CD4-positive, alpha-beta T cell treated with Interleukin-6 at 100 ng/mL for 8 hours (primary cell): ENCODE measurements around the gene LDHAL6A.

Experiments used
- DNase-seq: peaks from one replicate; pipeline ENCODE4 v3.0.0-alpha.2; 2020; ENCODE audit warnings: mixed read lengths, low spot score

LDHAL6A gene

GRCh38 chr11:18490736-18491485 lies 35.3 kb downstream of the LDHAL6A start:
- no peak for DNase-seq

DNA sequence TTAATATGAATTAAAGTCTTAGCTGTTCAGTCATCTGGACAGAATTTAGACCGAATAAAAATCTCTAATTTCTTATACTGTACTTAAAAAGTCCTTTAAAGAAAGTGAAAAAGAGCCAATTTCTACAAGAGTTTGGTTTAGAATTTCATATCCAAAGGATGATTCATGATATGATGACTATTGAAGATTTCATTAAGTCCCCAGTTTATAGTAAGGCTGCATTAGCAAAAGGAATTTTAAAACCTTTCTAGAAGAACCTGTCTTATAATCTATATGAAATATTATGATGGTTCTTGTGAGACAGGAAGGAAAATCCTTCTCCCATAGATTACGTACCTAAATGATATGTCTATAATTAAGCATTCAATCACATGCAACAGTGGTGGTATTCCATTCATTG lies 36.3 kb downstream of the LDHAL6A start:
- DNase-seq: no peak

- DNase-seq: no peak
These were observed 37.2 kb downstream of the LDHAL6A start for GRCh38 chr11:18492888-18493287.

DNA sequence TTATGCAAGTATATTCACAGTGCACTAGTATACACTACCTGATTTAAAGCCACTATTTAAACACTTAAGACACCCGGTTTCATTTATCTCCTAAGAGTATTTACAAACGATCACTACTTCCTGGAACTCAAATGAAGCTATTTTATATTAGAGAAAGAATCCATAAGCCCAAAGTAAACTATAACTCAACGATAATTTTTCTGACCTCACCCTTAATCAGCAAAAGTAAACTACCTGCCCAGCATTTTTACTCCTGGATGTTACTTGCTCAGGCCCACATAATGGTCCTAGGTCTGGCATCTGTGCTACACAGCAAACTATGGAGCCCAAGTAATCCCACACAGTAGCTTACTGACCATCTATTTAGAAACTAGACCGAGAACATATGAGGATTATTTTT lies 37.7 kb downstream of the LDHAL6A start:
- DNase-seq: no peak

GRCh38 chr11:18495271-18495670 lies 39.6 kb downstream of the LDHAL6A start:
- no peak for DNase-seq

- DNase-seq: no peak
These were observed 40.0 kb downstream of the LDHAL6A start for GRCh38 chr11:18495703-18496102.

DNA sequence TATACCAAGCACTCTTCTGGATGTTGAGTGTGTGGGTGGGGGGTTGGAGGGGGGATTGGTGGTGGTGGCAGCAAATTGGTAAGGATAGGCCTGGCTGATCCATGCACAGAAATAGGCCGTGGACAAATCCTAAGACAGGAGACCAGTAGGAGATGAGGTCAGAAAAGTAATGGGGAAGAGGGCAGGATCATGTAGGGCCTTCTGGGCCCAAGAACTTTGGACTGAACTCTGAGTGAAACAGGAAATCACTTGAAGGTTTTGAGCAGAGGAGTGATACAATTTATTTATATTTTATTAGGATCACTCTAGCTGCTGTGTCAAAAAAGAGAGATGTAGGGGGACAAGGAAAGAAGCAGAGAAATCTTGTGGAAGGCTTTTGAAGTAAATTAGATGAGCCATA lies 42.4 kb downstream of the LDHAL6A start:
- DNase-seq: no peak

- DNase-seq: no peak
These were observed 46.0 kb downstream of the LDHAL6A start for GRCh38 chr11:18501629-18502028.

- DNase-seq: no peak
These were observed 46.7 kb downstream of the LDHAL6A start for GRCh38 chr11:18502352-18502751.

DNA sequence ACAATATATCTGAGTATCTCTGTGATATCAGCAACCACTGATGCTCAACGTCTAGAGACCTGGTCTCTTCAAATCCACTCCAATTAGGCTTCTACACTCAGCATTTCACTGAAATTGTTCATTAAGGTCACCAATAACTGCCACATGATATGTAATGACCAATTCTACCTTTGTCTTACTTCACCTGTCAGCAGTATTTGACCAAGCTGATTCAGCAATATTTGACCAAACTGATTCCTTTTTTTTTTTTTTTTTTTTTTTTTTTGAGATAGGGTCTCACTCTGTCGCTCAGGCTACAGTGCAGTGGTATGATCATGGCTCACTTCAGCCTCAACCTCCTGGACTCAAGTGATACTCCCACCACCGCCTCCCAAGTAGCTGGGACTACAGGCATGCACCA lies 65.5 kb downstream of the LDHAL6A start:
- DNase-seq: no peak

DNA sequence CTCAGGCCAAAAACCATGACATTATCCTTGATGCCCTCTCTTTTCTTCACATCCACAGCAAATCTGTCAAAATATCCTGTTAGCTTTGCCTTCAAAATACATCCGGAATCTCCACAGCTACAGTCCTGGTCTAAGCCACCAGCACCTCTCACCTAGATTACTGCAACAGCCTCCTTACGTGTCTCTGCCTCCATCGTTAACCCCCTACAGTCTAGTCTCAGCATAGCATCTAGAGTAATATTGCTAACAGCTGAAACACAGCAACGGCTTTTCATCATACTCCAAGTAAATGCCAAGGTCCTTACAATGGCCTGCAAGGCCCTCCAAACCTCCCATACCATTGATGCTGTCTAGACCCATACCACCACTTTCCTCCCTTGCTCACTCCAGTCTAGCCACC lies 66.7 kb downstream of the LDHAL6A start:
- no peak for DNase-seq

DNA sequence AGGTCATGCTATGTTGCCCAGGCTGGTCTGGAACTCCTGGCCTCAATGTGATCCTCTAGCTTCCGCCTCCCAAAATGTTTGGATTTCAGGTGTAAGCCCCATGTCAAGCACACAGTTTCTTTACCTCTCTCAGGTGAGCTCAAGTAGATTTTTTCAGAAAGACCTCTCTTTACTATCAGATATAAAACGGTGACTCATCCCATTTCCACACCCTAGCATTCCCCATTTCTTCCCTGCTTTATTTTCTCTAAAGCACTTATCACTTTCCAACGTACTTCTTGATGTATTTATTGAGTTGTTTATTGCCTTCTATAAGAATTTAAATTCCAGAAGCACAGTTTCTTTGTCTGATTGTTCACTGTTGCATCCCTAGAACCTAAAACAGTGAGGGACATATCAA lies 67.4 kb downstream of the LDHAL6A start:
- DNase-seq: no peak

DNA sequence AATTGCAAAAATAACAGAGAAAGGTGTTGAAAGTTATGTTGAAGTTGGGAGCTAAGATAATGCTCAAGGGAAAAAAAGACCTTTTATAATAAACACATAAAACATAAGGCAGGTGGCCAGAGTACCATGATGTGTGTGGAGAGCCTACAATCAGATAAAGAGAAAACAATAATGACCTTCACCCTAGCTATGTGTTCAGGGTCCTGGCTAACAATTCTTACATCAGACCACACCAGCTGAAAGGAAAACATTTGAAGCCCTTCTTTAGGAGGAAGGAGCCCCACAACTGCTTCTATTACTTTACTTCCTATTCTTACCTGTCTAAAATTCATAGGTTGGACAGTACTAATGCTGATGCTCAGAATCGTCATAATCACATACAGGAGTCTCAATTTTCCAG lies 68.6 kb downstream of the LDHAL6A start:
- no peak for DNase-seq

DNA sequence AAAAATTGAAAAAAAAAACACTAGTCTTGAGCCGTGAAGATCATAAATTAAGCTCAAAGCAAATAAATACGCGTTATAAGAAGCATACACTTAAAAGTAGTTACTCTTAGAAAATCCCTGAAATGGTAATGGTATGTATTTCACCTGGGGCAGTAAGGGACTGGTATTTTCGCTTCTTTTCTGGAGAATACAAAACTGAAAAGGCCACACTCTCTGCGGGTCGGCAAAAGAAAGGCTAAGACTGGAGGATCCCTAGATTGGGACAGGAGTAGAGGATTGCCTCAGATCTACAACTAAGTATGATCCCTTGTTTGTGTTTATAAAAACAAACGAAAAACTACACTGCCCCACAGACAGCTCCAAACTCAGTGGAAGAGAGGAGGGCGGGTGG lies 70.5 kb downstream of the LDHAL6A start:
- no peak for DNase-seq

DNA sequence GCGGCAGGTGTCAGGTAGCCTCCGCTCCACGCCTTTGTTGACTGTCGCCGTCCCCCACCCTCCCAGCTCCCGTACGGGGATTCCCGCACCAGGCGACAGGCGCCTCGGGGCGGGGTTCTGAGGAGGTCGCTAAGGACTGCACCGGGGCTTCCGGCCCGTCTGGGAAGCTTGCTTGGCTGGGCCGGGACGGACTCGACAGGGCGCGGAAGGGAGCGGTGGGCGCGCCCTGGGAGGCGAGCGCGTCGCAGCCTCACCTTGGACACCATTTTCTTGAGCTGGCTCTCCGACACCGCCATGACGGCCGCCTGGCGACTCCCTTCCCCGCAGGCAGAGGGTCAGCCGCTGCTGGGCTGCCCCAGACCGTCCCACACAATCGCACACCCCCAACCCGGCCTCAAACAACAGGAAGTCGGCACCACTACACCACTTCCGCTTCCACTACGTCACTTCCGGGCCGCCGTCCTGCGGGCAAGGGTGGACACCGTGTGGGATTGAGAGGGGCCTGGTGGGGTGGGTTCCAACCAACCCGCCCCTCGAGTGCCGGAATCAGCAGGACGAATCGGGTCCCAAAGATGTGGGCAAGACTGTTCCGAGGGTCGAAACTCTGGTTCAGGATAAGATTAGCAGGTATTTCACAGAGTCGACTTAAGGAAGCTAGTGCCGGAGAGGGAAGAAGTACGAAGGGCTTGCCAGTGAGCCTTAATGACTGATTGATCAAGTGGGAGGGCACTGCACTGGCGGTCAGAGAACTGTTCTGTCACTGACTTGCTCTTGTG lies 71.1 kb downstream of the LDHAL6A start, which contains the start of gene TSG101:
TSS of gene TSG101 (minus strand) at position 422 of the 776 bp plus-strand sequence. CDS start at position 296, 126 bp downstream.
- peak; percentile 88 for DNase-seq

GRCh38 chr11:18527512-18527911 lies 71.9 kb downstream of the LDHAL6A start:
- no peak for DNase-seq
